Heart right ventricle (tissue), 16 donors: ENCODE measurements around the gene TPI1. TPM values are rescaled to one million over a fixed set of nuclear protein-coding genes. Genes with fewer than 3 reads are reported as not detected.

Experiments used
- ATAC-seq, 8 donors: fragments of 200-7000 bp; cut with Tn5 transposase; one replicate each; pipeline ENCODE4 v1.9.1; 2020; ENCODE audit warnings: mild to moderate bottlenecking in 8 of 8, moderate library complexity in 8 of 8, moderate number of reproducible peaks in 1 of 8
- DNase-seq, 2 donors: peaks; one replicate each; pipeline ENCODE4 v3.0.0-alpha.2; 2020
- H3K27ac ChIP-seq, 10 donors: fragments of 200-600 bp; sonication (generic) in 2 of 10; one replicate each; pipeline versions ENCODE4 v1.5.0 to v1.8.0; 2020 to 2022; ENCODE audit warnings: mild to moderate bottlenecking in 3 of 10
- H3K27me3 ChIP-seq, 7 donors: fragments of 200-600 bp; one replicate each; pipeline ENCODE4 v1.8.0; 2021 to 2022; ENCODE audit warnings: mild to moderate bottlenecking in 2 of 7
- H3K36me3 ChIP-seq, 9 donors: fragments of 200-600 bp; sonication (generic) in 1 of 9; one replicate each; pipeline versions ENCODE4 v1.5.0 to v1.8.0; 2020 to 2022; ENCODE audit warnings: mild to moderate bottlenecking in 2 of 9
- H3K4me1 ChIP-seq, 9 donors: fragments of 200-600 bp; sonication (generic) in 1 of 9; one replicate each; pipeline versions ENCODE4 v1.5.0 to v1.8.0; 2020 to 2022; ENCODE audit warnings: mild to moderate bottlenecking in 4 of 9
- H3K4me3 ChIP-seq, 10 donors: fragments of 200-600 bp; sonication (generic) in 2 of 10; one replicate each; pipeline versions ENCODE4 v1.5.0 to v1.8.0; 2020 to 2022; ENCODE audit warnings: mild to moderate bottlenecking in 7 of 10, moderate library complexity in 2 of 10
- H3K9me3 ChIP-seq, 11 donors: fragments of 200-600 bp in 10 of 11; sonication (generic) in 2 of 11; one replicate each; pipeline versions ENCODE4 v1.5.0 to v1.8.0; 2013 to 2022; ENCODE audit warnings: mild to moderate bottlenecking in 2 of 11, control low read depth in 1 of 11, moderate library complexity in 1 of 11
- CTCF ChIP-seq, 9 donors: fragments of 200-600 bp; sonication (generic) in 2 of 9; IDR thresholded peaks; one replicate each; pipeline versions ENCODE4 v1.5.0 to v1.8.0; 2021 to 2022; ENCODE audit warnings: antibody characterized with exemption in 9 of 9, mild to moderate bottlenecking in 5 of 9, moderate library complexity in 1 of 9
- WGBS, 2 donors: extraction: QIAGEN DNeasy Blood & Tissue Kit; methylation state at CpG; one replicate each; pipeline ENCODE4 v1.1.7; 2013; ENCODE audit warnings: inconsistent platforms in 1 of 2; 5-methylcytosine and 5-hydroxymethylcytosine counted together
- intact Hi-C, 10 donors: fragments of 100-400 bp; cut with DNase I; formaldehyde crosslinking; loops; one replicate each; pipeline versions ENCODE4 v1.11.1 to v1.14.2; 2022
- polyA plus RNA-seq, 2 donors: library from polyadenylated mRNA; stranded (reverse); fragments of 200-250 nt; gene quantifications; one replicate each; pipeline ENCODE4 v1.2.3, GENCODE V29; 2013
- total RNA-seq, 10 donors: library from RNA; stranded (reverse); fragmentation: NEBNext Ultra II Directional in 3 of 10; extraction: Animal tissue kit (Norgen Biotek cat#: 25700) in 3 of 10; gene quantifications; one replicate each; pipeline versions ENCODE4 v1.2.1 to v1.2.4, GENCODE V29; 2021 to 2023
- donor health status: Arrhythmogenic right ventricular cardiomyopathy.
- donor health status: ischemic (EF 13 %, LVEDD 7.1; RV severe dilation, severe dysfunction).
- donor health status: healthy with polysubstance abuse.
- donor health status: DM: no; HTN: yes; CAD: no.
- donor health status: DM: no; HTN: no; CAD: no.
- donor health status: ischemic (EF 25% LVEDD 6.9; RV normal size, moderate dysfunction).
- donor health status: ischemic (EF 25% LVEDD 5.7; RV mildly dilated, moderate dysfunction).
- donor health status: healthy.
- donor health status: DM: yes; HTN: yes; CAD: no.
- donor health status: Ischemic cardiomyopathy.
- donor health status: ischemic (EF 35%, LVEDD 5.7; RV mildly dilated, moderate dysfunction).
- donor health status: nonischemic (EF 11% LVEDD 7.7; RV severe dilation, severe dysfunction).
- donor health status: DM: yes; HTN: yes; CAD: no.
- donor health status: PGD.
- donor health status: ischemic (EF 29% LVEDD 5.4; RV normal size, mild dysfunction).
- donor health status: nonischemic (EF 23%, LVEDD 6.1; RV moderate dilation, normal function).

Gene TPI1
- total and polyA plus RNA-seq, 12 donors = 367 to 1,432 (median 839) TPM

GRCh38 chr12:6840761-6841515, 26.4 kb upstream of the TPI1 start, which contains the start of gene GNB3:
TSS of gene GNB3 (plus strand) at chr12:6840925. CDS start at chr12:6841288, 363 bp downstream.
- H3K27ac ChIP-seq = peak within 1 kb of the TSS in 4 of 10 donors; percentile 46 to 71 (median 66)
- H3K4me1 ChIP-seq = peaks cover 0 to 32% (median 0%) of the 10 kb centered on the region in 9 donors
- TF ChIP-seq CTCF (IDR thresholded peaks at IDR 0.05) = no peak
- no peaks in the 10 kb centered on the region for H3K9me3 ChIP-seq
- H3K27me3 ChIP-seq = no peaks in the 10 kb centered on the region
- peaks cover 0 to 86% (median 34%) of the 10 kb centered on the region in 9 donors for H3K36me3 ChIP-seq
- WGBS, 2 donors = 56 to 66% methylated on average over 24 of the region's 24 CpGs
- no peak within 1 kb of the TSS for H3K4me3 ChIP-seq
- DNase-seq (peak in 1 of 2 donors; percentile 59), ATAC-seq (peak; percentile 41 to 84 (median 71))
- intact Hi-C loops = no loop called here

GRCh38 chr12:6842075-6842474, 25.3 kb upstream of the TPI1 start:
- no peaks in the 10 kb centered on the region for H3K27me3 ChIP-seq
- no peak overlapping the region for H3K27ac ChIP-seq
- peaks cover 0 to 88% (median 36%) of the 10 kb centered on the region in 9 donors for H3K36me3 ChIP-seq
- H3K4me3 ChIP-seq = no peak overlapping the region
- H3K9me3 ChIP-seq = no peaks in the 10 kb centered on the region
- intact Hi-C loops = no loop called here
- DNase-seq (no peak), ATAC-seq (no peak)
- WGBS, 2 donors = 94% methylated on average over 4 of the region's 4 CpGs
- peaks cover 0 to 22% (median 0%) of the 10 kb centered on the region in 9 donors for H3K4me1 ChIP-seq
- no peak for TF ChIP-seq CTCF (IDR thresholded peaks at IDR 0.05)

- Histone ChIP-seq H3K36me3 (peaks cover 0 to 87% (median 24%) of the 10 kb centered on the region in 9 donors), H3K27me3 (no peaks in the 10 kb centered on the region), H3K4me1 (peaks cover 0 to 22% (median 0%) of the 10 kb centered on the region in 9 donors), H3K9me3 (no peaks in the 10 kb centered on the region), H3K4me3 (no peak overlapping the region), H3K27ac (no peak overlapping the region)
- 67 to 68% methylated on average over 16 of the region's 16 CpGs for WGBS, 2 donors
- DNase-seq = no peak
- no peak for TF ChIP-seq CTCF (IDR thresholded peaks at IDR 0.05)
- no peak for ATAC-seq
- intact Hi-C loops = no loop called here
These were observed 24.0 kb upstream of the TPI1 start for GRCh38 chr12:6843118-6843902.

GRCh38 chr12:6845395-6845794, 21.9 kb upstream of the TPI1 start:
- TF ChIP-seq CTCF (IDR thresholded peaks at IDR 0.05) = no peak
- no peak overlapping the region for H3K4me3 ChIP-seq
- no peaks in the 10 kb centered on the region for H3K27me3 ChIP-seq
- ATAC-seq (no peak), DNase-seq (no peak)
- intact Hi-C loops = no loop called here
- H3K36me3 ChIP-seq = peaks cover 0 to 84% (median 19%) of the 10 kb centered on the region in 9 donors
- no peak overlapping the region for H3K27ac ChIP-seq
- H3K9me3 ChIP-seq = no peaks in the 10 kb centered on the region
- peaks cover 0 to 12% (median 2%) of the 10 kb centered on the region in 9 donors for H3K4me1 ChIP-seq
- 93% methylated on average over 17 of the region's 17 CpGs for WGBS, 2 donors
